K562 (cell line): Measurements from ENCODE around the gene CDS2. TPM values are rescaled to one million over a fixed set of nuclear protein-coding genes. Genes with fewer than 3 reads are reported as not detected.
A peak's percentile ranks its signal among the peaks of the same experiment; 100 is the strongest.

ENCODE experiments used
- C11orf30 ChIP-seq: fragments of 450-650 bp; IDR thresholded peaks from 2 replicates; pipeline ENCODE4 v1.6.1; 2016; ENCODE audit warnings: low read depth, mild to moderate bottlenecking
- MAFK ChIP-seq: IDR thresholded peaks from 2 replicates; pipeline ENCODE4 v1.6.1; 2011; ENCODE audit warnings: low read length, improper control_type of control experiment
- NR3C1 ChIP-seq: sonication (generic); formaldehyde crosslinking; IDR thresholded peaks from 2 replicates; pipeline ENCODE4 v1.8.1; 2022; ENCODE audit warnings: missing genetic modification reagents
- POLR2A ChIP-seq: fragments of 450-650 bp; conservative IDR thresholded peaks from 2 replicates; pipeline ENCODE4 v1.6.1; 2016
- PTBP1 ChIP-seq: fragments of 200-400 bp; formaldehyde crosslinking; IDR thresholded peaks from 2 replicates; pipeline ENCODE4 v1.6.1; 2017; ENCODE audit warnings: low read depth, low read length
- SMAD2 ChIP-seq: fragments of 150-350 bp; IDR thresholded peaks from 2 replicates; pipeline ENCODE4 v1.6.1; 2014; ENCODE audit warnings: low read depth, mild to moderate bottlenecking, low read length
- SMARCE1 ChIP-seq: fragments of 450-650 bp; IDR thresholded peaks from 2 replicates; pipeline ENCODE4 v1.7.1; 2016; ENCODE audit warnings: mild to moderate bottlenecking
- U2AF2 ChIP-seq: fragments of 200-400 bp; formaldehyde crosslinking; optimal IDR thresholded peaks from 2 replicates; pipeline ENCODE3; 2017; ENCODE audit warnings: low read depth, mild to moderate bottlenecking, low read length
- ZNF253 ChIP-seq: fragments of 250-450 bp; sonication (Bioruptor Pico); conservative IDR thresholded peaks from 2 replicates; pipeline ENCODE4 v1.6.1; 2021; ENCODE audit warnings: mild to moderate bottlenecking
- ZNF551 ChIP-seq: fragments of 250-450 bp; sonication (Bioruptor Pico); IDR thresholded peaks from 2 replicates; pipeline ENCODE4 v1.5.0; 2021; ENCODE audit warnings: mild to moderate bottlenecking, moderate library complexity
- polyA plus RNA-seq, 8 experiments: library from polyadenylated mRNA; depleted of rRNA in 4 of 8; stranded (reverse) in 5 of 8; unstranded in 3 of 8; fragments of >200 nt; fragmentation: Nextera tagmentation in 2 of 8; fragmentation: Illumina TruSeq in 1 of 8; extraction: Ambion mirVana in 2 of 8; extraction: Trizol in 1 of 8; gene quantifications; 2 replicates each; pipeline versions ENCODE4 v1.2.1 to v1.2.3, GENCODE V29; 2011 to 2014; ENCODE audit warnings: inconsistent platforms in 1 of 8, missing spikeins in 1 of 8
- total RNA-seq, 7 experiments: library from RNA; depleted of rRNA in 6 of 7; stranded (reverse); fragments of >200 nt in 6 of 7; fragmentation: Illumina TruSeq in 2 of 7; extraction: Trizol in 2 of 7; gene quantifications; 2 replicates each; pipeline versions ENCODE4 v1.2.1 to v1.2.3, GENCODE V29; 2011 to 2021; ENCODE audit warnings: low replicate concordance in 1 of 7
- TF ChIP-seq, protein P1 (sequence below): fragments of 450-650 bp; IDR thresholded peaks from 2 replicates; pipeline ENCODE4 v1.7.1; 2018; ENCODE audit warnings: mild to moderate bottlenecking, low read depth; ENCODE audit not compliant: partially characterized antibody
- TF ChIP-seq, protein P2 (sequence below): fragments of 450-650 bp; formaldehyde crosslinking; IDR thresholded peaks from 2 replicates; pipeline ENCODE4 v1.4.0; 2020; ENCODE audit warnings: mild to moderate bottlenecking, moderate library complexity
- TF ChIP-seq, protein P3 (sequence below): fragments of 450-650 bp; formaldehyde crosslinking; IDR thresholded peaks from 2 replicates; pipeline ENCODE4 v1.4.0; 2022; ENCODE audit warnings: missing genetic modification characterization
- TF ChIP-seq, protein P4 (sequence below), 2 experiments: fragments of 450-650 bp in 1 of 2; sonication (generic) in 1 of 2; formaldehyde crosslinking in 1 of 2; IDR thresholded peaks; 2 replicates each; pipeline versions ENCODE4 v1.7.1 to v1.9.0; 2016 to 2022; ENCODE audit warnings: inconsistent platforms in 1 of 2, mild to moderate bottlenecking in 1 of 2, missing genetic modification reagents in 1 of 2
- TF ChIP-seq, protein P5 (sequence below): fragments of 450-650 bp; IDR thresholded peaks from 2 replicates; pipeline ENCODE4 v1.6.1; 2016; ENCODE audit warnings: low read depth, mild to moderate bottlenecking, moderate library complexity

Gene CDS2
- total and polyA plus RNA-seq, 9 of the 15 experiments (the other 6 are each of a cell fraction or from before 2014, with no cell fraction given), result 6.4 to 46.4 (median 12.2) TPM

DNA sequence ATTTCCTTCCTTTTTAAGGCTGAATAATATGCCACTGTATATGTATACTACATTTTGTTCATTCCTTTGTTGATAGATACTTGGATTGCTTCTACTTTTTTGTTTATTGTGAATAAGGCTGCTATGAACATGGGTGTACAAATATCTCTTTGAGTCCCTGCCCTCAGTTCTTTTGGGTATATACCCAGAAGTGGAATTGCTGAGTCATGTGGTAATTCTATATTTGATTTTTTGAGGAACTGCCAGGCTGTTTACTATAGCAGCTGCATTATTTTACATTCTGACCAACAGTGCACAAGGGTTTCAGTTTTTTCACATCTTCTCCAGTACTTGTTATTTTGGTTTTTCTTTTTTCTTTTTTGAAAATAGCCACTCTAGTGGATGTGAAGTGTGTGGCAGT lies 34.1 kb downstream of the CDS2 start (continued):
- TF ChIP-seq, protein P1, sequence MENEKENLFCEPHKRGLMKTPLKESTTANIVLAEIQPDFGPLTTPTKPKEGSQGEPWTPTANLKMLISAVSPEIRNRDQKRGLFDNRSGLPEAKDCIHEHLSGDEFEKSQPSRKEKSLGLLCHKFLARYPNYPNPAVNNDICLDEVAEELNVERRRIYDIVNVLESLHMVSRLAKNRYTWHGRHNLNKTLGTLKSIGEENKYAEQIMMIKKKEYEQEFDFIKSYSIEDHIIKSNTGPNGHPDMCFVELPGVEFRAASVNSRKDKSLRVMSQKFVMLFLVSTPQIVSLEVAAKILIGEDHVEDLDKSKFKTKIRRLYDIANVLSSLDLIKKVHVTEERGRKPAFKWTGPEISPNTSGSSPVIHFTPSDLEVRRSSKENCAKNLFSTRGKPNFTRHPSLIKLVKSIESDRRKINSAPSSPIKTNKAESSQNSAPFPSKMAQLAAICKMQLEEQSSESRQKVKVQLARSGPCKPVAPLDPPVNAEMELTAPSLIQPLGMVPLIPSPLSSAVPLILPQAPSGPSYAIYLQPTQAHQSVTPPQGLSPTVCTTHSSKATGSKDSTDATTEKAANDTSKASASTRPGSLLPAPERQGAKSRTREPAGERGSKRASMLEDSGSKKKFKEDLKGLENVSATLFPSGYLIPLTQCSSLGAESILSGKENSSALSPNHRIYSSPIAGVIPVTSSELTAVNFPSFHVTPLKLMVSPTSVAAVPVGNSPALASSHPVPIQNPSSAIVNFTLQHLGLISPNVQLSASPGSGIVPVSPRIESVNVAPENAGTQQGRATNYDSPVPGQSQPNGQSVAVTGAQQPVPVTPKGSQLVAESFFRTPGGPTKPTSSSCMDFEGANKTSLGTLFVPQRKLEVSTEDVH, result no peak
- TF ChIP-seq, protein P2, sequence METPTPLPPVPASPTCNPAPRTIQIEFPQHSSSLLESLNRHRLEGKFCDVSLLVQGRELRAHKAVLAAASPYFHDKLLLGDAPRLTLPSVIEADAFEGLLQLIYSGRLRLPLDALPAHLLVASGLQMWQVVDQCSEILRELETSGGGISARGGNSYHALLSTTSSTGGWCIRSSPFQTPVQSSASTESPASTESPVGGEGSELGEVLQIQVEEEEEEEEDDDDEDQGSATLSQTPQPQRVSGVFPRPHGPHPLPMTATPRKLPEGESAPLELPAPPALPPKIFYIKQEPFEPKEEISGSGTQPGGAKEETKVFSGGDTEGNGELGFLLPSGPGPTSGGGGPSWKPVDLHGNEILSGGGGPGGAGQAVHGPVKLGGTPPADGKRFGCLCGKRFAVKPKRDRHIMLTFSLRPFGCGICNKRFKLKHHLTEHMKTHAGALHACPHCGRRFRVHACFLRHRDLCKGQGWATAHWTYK (CRISPR knock-in tag), result no peak
- TF ChIP-seq C11orf30 (peak; percentile 92), SMARCE1 (no peak), ZNF551 (no peak), NR3C1 (CRISPR knock-in tag) (no peak), SMAD2 (no peak), ZNF253 (CRISPR knock-in tag) (no peak), POLR2A (no peak), MAFK (peak; percentile 81), U2AF2 (no peak), PTBP1 (no peak)
- TF ChIP-seq, protein P3, sequence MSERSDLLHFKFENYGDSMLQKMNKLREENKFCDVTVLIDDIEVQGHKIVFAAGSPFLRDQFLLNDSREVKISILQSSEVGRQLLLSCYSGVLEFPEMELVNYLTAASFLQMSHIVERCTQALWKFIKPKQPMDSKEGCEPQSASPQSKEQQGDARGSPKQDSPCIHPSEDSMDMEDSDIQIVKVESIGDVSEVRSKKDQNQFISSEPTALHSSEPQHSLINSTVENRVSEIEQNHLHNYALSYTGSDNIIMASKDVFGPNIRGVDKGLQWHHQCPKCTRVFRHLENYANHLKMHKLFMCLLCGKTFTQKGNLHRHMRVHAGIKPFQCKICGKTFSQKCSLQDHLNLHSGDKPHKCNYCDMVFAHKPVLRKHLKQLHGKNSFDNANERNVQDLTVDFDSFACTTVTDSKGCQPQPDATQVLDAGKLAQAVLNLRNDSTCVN (CRISPR knock-in tag), result no peak
- TF ChIP-seq, protein P4, sequence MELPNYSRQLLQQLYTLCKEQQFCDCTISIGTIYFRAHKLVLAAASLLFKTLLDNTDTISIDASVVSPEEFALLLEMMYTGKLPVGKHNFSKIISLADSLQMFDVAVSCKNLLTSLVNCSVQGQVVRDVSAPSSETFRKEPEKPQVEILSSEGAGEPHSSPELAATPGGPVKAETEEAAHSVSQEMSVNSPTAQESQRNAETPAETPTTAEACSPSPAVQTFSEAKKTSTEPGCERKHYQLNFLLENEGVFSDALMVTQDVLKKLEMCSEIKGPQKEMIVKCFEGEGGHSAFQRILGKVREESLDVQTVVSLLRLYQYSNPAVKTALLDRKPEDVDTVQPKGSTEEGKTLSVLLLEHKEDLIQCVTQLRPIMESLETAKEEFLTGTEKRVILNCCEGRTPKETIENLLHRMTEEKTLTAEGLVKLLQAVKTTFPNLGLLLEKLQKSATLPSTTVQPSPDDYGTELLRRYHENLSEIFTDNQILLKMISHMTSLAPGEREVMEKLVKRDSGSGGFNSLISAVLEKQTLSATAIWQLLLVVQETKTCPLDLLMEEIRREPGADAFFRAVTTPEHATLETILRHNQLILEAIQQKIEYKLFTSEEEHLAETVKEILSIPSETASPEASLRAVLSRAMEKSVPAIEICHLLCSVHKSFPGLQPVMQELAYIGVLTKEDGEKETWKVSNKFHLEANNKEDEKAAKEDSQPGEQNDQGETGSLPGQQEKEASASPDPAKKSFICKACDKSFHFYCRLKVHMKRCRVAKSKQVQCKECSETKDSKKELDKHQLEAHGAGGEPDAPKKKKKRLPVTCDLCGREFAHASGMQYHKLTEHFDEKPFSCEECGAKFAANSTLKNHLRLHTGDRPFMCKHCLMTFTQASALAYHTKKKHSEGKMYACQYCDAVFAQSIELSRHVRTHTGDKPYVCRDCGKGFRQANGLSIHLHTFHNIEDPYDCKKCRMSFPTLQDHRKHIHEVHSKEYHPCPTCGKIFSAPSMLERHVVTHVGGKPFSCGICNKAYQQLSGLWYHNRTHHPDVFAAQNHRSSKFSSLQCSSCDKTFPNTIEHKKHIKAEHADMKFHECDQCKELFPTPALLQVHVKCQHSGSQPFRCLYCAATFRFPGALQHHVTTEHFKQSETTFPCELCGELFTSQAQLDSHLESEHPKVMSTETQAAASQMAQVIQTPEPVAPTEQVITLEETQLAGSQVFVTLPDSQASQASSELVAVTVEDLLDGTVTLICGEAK (IDR thresholded peaks at IDR 0.05), result no peak
- TF ChIP-seq, protein P4 (CRISPR knock-in tag; IDR thresholded peaks at IDR 0.05), result no peak
- TF ChIP-seq, protein P5, sequence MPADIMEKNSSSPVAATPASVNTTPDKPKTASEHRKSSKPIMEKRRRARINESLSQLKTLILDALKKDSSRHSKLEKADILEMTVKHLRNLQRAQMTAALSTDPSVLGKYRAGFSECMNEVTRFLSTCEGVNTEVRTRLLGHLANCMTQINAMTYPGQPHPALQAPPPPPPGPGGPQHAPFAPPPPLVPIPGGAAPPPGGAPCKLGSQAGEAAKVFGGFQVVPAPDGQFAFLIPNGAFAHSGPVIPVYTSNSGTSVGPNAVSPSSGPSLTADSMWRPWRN, result no peak
